ENCODE data around the gene BRD4.

DNA sequence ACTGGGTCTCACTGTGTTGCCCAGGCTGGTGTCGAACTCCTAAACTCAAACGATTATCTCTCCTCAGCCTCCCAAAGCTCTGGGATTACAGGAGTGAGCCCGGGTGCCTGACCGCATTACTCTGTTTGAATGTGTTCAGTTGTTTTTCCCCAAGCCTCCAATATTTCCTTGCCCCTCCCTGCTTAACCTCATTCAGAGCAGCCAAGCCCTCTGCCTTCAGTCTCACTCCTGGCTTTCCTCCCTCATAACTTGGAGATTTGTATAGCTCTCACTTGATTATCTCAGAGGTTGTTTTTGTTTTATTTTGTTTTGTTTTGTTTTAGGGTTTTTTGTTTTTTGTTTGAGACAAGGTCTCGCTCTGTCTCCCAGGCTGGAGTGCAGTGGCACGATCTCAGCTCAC is 111.5 kb downstream of the BRD4 start:
- TF ChIP-seq, protein P1, sequence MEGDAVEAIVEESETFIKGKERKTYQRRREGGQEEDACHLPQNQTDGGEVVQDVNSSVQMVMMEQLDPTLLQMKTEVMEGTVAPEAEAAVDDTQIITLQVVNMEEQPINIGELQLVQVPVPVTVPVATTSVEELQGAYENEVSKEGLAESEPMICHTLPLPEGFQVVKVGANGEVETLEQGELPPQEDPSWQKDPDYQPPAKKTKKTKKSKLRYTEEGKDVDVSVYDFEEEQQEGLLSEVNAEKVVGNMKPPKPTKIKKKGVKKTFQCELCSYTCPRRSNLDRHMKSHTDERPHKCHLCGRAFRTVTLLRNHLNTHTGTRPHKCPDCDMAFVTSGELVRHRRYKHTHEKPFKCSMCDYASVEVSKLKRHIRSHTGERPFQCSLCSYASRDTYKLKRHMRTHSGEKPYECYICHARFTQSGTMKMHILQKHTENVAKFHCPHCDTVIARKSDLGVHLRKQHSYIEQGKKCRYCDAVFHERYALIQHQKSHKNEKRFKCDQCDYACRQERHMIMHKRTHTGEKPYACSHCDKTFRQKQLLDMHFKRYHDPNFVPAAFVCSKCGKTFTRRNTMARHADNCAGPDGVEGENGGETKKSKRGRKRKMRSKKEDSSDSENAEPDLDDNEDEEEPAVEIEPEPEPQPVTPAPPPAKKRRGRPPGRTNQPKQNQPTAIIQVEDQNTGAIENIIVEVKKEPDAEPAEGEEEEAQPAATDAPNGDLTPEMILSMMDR (conservative IDR thresholded peaks at IDR 0.05 in 1 of 2, IDR thresholded peaks at IDR 0.05 in 1 of 2; ENCODE audit: low read depth in 1 of 2, low read length in 2 of 2) = no peak
- no peak for TF ChIP-seq EZH2 (IDR thresholded peaks at IDR 0.05; ENCODE audit: low read length, missing control alignments)

Data from fibroblast of lung (primary cell).